HuH-7.5 (cell line): Measurements from ENCODE around the gene MISP3.

ENCODE experiments used
- DNase-seq: peaks from one replicate; pipeline ENCODE4 v3.0.0; 2011; ENCODE audit warnings: low spot score

The MISP3 gene

DNA sequence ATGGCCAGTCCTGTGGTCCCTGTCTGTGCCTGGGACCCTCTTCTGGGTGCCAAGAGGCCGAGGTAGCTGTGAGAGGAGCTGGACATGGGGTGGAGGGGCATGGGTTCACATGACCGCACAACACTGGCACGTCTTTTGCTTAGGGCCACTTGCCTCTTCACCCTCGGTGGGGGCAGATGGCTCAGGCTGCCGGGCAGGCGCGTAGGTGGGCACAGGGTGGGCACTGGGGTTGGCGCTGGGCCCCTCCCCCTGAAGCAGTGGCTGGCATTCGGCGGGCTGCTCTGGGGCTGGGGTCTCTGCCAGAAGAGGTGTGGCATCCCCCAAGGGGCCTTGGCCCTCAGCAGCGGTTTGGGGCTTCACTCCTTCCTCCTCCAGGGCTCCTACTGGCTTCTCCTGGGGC is 19.1 kb upstream of the MISP3 start:
- DNase-seq = no peak

DNA sequence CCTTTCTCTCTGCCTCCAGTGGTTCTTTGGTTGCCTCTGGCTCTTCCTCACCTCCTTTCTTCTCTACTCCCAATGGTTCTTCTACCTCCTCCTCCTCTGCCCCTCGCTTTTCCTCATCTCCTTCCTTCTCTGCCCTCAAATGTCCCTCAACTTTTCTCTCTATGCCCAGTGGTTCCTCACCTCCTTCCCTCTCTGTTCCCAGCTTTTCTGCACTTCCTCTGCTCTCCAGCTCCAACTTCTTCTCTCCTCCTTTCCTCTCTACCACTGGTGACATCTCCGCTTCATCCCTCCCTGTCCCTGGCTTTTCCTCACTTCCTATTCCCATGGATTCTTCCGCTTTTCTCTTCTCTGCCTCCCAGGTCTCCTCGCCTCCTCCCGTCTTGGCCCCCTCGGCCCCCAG is 18.5 kb upstream of the MISP3 start:
- no peak for DNase-seq

DNA sequence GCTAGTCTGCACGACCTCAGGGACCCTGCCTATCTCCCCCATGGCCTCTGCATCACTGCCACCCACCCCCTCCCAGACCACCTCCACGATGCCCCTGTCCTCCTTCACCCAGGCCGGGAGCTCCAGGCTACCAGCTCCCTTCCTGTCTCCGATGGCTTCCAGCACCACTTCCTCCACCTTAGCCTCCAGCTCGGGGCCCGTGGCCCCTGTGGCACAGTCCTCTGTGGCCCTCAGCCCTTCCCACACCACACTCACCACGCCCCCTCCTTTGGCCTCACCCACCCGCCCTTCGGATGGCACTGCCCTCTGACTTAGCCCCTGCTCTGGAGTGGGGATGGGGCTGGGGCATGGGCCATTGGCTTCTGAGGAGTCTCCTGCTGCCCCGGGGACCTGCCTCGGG is 17.9 kb upstream of the MISP3 start:
- DNase-seq = no peak

DNA sequence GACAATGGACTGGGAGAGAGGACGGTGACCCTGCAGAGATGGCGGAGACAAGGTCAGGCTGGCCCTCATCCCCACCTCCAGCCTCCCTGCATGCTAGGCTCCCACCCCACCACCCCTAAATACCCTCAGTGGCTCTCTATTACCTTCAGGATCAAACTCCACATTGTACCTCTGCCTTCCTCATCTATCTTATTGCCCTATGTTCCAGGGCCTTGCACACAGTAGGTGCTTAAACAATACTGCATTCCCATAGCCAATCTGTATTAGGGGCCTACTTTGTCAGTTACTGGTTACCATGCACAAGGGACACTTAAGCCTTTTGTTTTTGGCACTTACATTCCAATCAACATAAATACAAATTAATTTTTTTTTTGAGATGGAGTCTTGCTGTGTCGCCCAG is 17.2 kb upstream of the MISP3 start:
- no peak for DNase-seq

DNA sequence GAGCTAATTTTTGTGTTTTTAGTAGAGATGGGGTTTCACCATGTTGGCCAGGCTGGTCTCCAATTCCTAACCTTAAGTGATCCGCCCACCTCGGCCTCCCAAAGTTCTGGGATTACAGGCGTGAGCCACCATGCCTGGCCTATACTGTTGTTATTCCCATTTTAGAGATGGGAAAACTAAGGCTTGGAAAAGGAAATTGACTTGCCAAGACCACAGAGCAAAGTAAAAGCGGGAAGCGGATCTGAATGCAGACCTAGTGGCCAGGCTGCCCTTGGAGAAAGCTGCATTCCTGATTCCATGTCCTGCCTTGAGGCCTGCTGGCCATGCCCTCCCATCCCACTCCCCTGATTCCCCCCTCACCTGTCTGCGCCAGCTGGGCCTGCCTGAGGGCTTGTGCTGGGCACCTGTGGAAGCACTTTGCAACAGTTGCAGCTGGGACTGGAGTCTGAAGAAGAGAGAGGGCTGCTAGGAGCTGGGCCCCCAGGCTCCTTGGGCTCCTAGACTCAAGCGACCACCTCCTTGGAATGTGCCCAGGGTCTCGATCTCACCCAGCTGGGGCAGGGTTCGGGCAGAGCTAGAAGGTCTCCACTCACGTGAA is 16.4 kb upstream of the MISP3 start:
- no peak for DNase-seq

DNA sequence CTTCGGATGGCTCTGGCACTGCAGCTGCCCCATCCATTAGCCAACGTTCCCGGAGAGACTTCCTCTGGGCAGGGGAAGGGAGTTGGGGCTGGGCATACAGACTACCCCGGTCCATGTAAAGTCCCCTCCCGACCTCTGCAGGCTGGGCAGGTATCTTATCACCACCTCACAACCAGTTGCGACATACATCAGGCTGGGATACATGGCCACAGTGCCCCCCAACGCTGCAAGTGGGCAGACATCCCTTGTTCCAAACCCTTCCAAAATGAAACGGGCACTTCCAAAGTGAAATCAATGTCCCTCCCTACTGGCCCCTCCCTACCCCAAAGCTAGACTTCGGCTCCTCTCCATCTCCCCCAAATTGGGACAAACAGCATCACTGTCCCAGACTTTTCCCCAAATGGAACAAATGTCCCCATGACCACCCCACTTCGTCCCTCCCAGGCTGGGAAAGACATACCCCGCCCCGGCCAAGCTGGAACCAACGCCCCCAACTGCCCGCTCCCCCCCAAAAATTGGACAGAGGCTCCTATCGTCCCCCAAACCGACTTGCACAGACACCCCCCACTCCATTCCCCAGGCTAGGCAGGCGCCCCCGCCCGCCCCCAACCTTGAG is 15.7 kb upstream of the MISP3 start:
- DNase-seq = no peak

DNA sequence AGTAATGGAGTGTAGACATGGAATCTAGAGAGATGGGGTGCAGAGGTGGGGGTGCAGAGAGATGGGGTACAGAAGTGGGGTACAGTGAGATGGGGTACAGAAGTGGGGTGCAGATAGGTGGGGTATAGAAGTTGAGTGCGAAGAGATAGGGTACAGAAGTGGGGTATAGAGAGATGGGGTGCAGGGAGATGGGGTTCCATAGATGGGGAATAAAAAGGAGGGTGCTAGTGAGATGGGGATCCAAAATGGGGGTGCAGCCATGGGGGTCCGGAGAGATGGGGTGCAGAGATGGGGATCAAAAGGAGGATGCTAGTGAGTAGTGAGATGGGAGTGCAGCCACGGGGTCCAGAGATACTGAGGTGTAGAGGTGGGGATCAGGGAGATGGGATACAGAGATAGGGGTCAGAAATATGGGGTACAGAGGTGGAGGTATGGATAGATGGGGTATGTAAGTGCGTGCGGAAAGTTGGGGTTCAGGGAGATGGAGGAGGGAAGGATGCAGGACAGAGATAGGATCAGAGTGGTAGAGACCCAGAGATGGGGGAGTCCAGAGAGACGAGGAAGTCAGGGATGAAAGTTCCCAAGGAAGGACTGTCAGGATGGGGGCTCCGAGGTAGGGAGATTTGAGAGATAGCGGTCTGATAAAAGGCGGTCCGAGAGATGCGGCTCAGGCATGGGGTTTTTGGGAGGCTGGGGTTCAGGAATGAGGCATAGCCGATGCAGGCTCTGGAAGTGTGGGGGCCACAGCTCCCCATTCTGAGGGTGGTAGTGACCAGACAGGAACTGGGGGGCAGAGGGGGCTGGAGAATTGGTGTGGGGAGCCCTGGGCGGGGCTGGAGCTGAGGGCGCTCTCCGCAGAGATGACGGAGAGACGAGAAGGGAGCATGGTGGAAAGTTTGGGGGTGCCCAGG is 14.1 kb upstream of the MISP3 start:
- DNase-seq = no peak

DNA sequence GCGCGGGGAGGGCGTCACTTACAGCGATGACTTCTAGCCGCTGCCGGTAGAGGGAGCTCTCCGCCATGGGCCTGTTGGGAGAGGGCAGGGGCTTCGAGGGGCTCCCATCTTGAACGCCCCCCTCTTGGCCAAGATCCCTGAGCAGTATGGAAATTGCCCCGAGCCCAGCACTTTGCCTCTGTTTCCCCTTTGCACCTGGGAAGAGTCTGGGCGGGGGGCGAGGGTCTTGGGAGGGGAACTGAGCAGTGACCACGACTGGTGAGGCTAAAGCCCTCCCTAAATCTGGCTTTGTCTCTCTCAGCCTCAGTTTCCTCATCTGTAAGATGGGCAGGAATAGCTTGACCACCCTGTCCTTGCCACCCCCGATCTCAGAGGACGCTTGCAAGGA is 13.5 kb upstream of the MISP3 start:
- DNase-seq = no peak

DNA sequence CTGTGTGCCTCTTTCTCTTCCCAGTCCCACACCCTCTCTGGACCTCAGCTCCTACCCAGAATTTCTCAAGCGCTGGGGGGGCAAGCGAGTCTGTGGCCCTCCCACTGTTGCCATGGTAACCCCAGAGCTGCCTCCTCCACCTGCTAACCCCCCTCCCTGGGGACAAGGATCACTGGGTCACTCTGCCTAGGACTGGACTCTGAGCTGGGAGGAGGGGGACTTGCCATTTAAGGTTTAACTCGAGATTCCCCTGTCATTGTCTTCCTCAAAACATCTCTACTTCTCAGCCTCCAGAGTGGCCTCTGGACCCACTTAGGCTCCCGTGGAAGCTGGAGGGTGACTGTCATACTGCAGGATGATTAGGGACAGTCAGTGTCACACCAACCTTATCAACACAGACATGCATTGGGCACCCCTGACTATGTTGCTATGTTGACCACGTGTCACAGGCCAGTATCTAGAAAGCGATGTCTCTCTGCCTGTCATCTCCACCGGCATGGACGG is 12.9 kb upstream of the MISP3 start:
- no peak for DNase-seq

DNA sequence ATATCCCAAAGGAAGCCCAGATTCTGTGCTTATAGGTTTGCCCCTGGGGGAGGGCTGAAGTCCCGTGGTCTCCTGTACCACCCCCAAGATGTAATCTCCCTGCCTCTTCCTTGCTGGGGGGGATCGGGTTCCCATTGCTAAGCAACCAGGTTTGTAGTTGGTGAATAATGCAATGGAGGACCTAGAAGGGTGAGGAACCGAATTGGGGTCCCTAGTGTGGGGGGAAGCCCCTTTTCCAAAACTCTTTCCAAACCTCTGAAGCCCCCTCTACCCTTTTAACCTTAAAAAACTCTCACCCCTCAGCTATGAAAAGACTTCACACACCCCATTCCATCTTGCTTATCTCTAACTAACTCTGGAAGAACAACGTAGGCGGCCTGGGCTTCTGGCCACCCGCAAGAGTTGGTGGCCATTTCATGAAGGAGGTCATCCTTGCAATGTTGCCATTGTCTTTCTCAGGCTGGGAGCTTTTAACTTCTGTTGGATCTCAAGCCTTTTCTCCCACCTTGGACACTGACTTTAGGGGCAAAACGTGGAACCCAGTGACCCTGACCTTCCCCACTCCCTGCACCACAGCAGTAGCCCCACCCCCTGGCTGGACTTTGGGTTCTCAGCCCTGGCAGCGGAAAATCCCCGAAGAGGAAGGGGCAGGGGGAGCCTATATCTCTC is 11.4 kb upstream of the MISP3 start:
- no peak for DNase-seq

DNA sequence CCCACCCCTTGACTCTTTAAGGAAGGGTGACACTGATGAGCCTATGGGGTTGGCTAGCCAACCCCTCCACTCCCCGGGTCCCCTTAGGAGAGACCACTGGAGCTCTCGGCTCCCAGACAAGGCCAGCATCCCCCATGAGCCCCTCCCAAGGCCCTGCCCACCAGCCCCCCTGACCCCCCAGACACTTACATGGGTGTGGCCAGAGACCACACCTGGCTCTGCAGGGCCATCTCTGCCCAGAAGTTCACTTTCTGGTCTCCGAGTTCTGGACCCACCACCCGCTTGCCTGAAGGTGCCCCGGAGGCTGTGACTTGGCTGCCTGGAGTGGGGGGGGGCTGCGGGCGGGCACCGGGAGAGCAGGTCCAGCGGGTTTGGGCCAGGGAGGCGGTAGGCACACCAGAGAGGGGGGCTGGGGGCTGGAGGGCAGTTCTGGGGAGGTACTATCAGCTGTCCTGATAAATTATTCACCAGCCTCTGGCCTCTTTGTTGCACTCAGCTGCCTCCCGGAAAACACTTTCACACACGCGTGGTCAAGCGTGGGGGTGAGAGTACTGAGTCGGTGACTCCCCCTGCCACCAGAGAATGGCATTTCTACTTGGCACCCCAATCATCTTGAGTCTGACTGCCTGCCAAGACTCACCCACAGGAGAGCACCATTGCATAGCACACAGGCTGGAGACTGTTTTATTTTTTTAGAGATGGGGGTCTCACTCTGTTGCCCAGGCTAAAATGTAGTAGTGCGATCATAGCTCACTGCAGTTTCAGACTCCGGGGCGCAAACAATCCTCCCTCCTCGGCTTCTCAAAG is 10.6 kb upstream of the MISP3 start, which contains the start of gene PALM3:
Gene PALM3 (minus strand): TSS at position 326 of the 807 bp plus-strand sequence. CDS start 96 bp downstream, at position 230.
- no peak for DNase-seq

DNA sequence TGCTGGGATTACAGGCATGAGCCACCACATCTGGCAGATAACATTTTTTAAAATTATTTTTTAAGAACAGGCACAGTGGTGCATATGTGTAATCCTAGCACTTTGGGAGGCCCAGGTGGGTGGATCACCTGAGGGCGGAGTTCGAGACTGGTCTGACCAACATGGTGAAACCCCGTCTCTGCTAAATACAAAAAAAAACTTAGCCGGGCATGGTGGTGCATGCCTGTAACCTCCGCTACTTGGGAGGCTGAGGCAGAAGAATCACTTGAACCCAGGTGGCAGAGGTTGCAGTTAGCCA is 10.1 kb upstream of the MISP3 start:
- DNase-seq = no peak

DNA sequence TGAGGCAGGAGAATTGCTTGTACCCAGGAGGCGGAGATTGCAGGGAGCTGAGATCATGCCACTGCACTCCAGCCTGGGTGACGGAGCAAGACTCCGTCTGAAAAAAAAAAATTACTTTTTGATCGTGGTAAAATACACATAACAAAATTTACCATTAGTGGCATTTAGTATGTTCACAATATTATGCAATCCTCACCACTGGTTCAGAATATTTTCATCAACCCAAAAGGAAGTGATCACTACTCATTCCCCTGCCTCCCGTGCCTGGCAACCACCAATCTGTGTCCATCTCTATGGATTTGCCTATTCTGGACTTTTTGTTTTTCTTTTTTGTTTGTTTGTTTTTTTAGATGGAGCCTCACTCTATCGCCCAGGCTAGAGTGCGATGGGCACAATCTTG is 9.5 kb upstream of the MISP3 start:
- DNase-seq = no peak

DNA sequence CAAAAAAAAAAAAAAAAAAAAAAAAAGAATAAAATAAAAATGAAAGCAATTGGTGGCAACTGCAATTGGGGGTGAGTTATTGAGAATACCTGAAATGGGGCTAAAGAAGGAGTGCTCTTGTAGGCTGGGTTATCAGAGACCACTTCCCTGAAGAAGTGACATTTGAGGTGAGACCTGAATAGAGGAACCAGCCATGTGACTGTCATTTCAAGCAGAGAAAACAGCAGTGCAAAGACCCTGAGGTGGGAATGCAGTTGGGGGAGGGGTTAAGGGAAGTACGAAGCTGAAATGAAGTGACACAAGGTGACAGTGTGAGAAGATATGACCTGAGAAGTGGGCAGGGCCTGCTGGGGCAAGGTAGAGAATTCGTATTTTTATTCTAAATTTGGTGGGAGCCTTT is 6.5 kb upstream of the MISP3 start:
- no peak for DNase-seq

DNA sequence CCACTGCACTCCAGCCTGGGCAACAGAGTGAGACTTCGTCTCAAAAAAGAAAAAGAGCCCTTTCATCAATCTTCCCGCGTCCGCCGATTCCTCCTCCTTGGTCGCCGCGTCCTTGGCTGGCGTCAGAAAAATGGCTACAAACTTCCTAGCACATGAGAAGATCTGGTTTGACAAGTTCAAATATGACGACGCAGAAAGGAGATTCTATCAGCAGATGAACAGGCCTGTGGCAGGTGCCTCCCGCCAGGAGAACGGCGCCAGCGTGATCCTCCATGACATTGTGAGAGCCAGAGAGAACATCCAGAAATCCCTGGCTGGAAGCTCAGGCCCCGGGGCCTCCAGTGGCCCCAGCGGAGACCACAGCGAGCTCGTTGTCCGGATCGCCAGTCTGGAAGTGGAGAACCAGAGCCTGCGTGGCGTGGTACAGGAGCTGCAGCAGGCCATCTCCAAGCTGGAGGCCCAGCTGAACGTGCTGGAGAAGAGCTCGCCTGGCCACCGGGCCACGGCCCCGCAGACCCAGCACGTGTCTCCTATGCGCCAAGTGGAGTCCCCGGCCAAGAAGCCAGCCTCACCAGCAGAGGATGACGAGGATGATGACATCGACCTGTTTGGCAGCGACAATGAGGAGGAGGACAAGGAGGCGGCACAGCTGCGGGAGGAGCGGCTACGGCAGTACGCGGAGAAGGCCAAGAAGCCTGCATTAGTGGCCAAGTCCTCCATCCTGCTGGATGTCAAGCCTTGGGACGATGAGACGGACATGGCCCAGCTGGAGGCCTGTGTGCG is 2.1 kb upstream of the MISP3 start:
- DNase-seq = no peak

DNA sequence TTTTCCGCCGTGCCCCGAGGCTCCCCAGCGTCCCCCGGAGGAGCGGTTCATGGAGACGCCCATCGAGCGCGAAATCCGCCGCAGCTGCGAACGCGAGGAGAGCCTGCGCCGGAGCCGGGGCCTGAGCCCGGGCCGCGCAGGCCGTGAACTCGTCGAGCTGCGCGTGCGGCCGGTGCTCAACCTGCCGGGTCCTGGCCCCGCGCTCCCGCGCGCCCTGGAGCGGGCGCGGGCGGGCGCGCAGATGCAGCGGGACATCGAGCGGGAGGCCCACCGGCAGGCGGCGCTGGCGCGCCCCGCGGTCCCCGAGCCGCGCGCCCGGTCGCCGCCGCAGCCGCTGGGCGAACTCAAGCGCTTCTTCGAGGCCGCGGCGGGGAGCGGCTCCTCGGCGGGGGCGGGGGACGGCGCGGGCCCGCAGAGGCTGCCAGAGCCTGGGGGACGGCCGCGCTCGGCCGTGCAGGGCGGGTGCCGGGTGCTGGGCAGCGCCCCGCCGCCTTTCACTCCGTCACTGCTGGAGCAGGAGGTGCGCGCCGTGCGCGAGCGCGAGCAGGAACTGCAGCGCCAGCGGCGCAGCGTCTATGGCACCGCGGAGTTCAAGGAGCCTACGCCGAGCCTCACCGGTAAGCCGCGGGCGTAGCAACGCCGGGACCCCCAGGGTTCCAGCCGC is 807 bp downstream of the MISP3 start:
- DNase-seq = peak; percentile 76

DNA sequence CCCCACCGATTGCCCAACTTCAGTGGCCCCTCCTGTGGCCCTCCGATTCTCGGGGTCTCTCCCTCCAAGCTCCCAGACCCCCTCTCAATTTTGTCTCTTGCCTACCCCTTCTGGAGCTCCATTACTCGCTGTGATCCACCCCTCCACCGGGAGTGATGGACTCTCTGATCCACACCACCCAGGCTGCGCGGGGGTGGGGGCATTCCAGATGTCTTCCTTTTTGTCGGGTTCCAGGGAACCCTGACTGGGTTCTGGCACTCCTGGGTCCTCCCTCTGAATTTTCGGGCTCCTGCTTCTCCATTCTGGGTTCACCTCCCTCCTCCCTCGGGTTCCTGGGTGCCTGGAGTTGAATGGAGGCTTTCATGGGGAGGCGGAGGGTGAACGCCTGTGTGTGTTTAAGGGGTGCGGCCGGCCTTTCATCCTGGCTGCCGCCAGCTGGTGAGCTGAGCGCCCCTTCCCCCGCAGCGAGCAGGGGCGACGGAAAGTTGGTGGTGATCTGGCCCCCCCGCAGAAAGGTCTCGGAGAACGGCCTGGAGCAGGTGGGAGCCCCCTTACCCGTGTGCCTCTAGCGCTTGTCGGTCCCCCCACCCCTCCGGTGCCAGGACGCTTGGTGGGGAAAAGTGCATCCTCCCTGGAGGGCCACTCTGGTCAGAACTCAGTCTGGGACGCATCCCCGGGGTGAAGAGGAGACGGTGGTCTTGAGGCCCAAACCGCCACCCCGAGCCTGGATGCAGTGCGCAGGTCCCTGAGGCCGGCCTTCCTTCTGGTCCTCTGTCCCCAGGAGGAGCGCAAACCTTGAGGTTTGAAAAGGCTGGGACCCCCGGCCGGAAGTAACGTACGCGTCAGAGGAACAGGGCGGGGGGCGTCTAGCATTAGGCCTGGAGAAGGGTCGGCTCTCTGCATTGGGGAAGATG is 1.6 kb downstream of the MISP3 start:
- DNase-seq = peak; percentile 65

DNA sequence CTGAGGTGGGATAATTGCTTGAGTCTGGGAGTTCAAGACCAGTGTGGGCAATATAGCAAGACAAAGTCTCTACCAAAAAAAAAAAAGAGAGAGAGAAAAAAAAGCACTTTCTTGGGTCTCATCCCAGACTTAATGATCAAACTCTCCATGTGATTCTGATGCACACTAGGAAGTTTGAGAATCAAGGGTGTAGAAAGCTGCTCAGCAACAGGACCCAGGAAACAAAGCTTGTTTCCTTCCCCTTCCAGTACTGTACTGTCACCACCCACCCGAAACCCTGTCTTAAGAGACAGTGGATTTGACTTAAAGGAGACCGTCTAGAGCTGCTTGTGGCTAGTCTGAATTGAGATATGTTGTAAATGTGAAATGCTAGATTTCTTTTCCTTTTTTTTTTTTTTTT is 5.8 kb downstream of the MISP3 start:
- no peak for DNase-seq
